HG03175 (cell line): ENCODE data around the gene IGFBP5.

Experiments
- ATAC-seq: cut with Tn5 transposase; IDR thresholded peaks from one replicate; pipeline ENCODE4 v1.9.1; 2021; ENCODE audit warnings: mild to moderate bottlenecking, moderate library complexity; ENCODE audit not compliant: unreplicated experiment

The IGFBP5 gene

DNA sequence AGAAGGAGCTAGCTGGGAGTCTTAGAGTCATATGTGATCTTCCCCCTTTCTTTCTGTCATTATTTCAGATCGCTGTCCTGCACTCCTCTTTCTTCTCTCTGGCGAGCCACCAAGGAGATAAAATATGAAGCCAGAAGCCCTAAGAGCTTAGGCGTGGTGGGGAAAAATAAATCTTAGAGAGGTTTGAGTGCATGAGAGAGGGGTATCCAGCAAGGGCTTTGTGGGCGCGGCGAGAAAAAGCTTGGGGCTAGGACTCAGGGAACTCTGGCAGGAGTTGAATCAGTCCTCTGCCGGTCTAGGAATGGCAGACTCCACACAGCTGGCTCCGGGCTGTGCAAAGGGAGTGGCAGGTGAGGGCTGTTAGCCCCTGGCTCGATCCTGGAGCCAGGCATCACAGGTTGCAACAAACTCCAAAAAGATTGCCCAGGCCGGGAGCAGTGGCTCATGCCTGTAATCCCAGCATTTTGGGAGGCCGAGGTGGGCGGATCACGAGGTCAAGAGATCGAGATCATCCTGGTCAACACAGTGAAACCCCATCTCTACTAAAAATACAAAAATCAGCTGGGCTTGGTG is 20.1 kb upstream of the IGFBP5 start:
- no peak for ATAC-seq

DNA sequence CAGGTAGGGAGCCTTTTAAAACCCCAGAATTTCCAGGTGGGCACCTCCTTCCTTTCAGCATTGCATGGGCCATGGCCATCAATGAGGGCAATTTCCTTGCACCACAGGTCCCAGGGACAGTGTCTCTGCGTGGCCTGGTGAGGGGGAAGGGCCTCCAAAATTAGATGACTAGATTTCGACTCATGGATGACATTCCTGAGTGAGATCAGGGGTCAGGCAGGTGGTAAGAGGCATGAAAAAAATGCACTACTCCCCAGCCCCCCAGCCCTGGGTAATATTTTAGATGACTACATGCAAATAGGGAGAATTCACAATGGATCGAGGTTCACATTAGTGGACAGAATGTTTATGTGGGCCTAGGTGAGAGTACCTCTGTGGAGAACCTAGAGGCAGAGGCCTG is 19.0 kb upstream of the IGFBP5 start:
- ATAC-seq = no peak

- ATAC-seq = no peak
These were observed 18.5 kb upstream of the IGFBP5 start for GRCh38 chr2:216713691-216714336.

DNA sequence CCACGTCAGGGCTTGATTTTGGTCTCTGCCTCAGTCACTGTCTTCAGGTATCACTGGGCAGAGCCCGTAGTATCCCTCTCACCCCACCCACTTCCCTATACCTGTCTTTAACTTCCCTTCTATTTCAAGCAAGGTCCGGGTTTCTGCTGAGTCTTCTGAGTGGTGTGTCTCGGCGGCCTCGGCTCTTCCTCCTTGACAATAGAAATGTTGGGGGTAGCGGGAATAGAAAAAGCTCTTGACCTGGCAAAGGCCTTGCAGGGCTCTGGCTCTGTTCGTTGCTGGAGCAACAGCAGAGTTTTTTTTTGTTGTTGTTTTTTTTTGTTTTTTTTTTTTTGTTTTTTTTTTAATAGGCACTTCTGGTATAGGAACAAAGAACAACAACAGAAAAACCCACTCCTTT is 16.0 kb upstream of the IGFBP5 start:
- no peak for ATAC-seq

DNA sequence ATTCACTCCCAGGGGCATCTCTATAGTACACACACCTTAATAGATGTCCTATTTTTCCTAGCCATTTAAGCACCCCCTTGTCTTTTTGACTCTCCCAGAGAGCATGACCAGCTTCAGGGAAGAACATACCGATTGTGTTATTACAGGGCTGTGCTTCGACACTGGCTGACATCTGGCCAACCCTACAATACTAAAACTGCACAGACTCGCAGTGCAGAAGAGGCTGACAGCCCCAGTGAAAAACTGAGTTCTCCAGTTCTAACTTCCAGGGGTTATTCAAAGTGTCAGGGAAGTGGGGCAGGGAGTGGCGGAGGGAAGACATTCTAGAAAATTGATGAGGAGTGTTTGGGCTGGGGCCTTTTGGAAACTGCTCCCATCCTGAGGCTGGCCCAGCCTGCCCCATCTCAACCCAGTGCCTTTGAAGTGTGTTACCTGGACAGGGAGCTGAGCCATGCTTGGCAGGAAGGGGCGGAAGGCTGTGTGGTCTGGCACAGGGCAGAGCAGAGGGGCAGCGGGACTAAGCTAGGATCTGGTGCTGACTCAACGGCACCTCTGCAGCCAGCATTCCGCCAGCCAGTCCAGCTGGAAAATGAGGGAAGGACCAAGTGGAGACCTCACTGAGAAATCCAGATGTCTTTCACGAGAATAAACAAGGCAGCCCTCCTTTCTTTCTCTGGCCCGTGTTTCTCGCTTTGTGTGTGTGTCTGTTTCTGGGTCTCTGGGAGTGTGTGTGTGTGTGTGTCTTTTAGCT is 15.4 kb upstream of the IGFBP5 start:
- ATAC-seq = no peak

- no peak for ATAC-seq
These were observed 7.4 kb upstream of the IGFBP5 start for GRCh38 chr2:216702756-216703155.

DNA sequence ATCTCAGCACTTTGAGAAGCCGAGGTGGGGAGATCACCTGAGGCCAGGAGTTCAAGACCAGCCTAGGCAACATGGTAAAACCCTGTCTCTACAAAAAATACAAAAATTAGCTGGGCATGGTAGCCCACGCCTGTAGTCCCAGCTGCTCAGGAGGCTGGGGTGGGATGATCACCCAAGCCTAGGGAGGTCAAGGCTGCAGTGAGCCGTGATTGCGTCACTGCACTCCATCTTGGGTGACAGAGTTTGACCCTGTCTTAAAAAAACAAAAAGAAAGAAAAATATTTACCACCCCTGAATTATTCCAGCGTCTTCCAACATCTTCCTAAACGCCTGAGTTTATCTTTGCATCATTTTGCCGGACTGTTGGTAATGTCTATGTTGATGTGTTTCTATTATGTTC is 6.2 kb upstream of the IGFBP5 start:
- no peak for ATAC-seq

DNA sequence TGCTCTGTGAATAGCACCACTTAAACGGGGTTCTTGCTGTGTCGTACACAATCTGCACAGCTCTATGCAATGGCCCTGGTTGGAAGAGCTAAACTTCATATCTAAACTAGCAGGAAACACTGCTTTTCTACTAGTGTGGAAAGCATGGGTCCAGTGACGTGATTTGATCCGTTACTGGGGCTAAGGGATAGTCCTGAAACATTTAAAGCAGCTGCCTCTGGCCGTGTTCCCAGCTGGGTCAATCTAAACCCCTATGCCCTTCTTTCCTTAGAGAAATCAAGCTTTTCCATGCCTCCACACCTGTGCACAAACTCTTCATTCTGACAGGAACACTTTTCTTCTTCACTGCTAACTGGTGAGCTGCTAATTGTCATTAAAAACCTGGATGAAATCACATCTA is 5.4 kb upstream of the IGFBP5 start:
- ATAC-seq = no peak

DNA sequence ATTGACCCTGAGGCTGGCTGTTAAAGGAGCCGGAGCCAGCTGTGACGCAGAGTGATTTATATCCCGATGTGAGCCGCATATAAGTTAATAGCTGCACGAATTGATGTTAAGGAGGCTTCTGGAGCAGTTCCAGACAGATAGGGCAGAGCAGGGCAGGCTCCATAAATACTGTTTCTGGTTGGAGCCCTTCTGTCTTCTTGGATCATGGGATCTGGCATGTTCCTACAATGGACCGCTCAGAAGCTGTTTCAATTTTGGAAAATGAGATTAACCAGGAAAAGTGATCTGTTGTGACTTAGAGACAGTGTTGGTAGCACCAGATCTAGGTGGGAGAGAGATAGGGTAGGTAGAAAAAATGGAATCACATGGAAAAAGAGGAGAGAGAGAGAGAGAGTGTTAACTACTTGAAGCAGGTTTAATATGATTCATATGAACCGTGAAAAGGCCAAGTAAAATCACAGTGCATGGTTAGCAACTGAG is 4.8 kb upstream of the IGFBP5 start:
- no peak for ATAC-seq

DNA sequence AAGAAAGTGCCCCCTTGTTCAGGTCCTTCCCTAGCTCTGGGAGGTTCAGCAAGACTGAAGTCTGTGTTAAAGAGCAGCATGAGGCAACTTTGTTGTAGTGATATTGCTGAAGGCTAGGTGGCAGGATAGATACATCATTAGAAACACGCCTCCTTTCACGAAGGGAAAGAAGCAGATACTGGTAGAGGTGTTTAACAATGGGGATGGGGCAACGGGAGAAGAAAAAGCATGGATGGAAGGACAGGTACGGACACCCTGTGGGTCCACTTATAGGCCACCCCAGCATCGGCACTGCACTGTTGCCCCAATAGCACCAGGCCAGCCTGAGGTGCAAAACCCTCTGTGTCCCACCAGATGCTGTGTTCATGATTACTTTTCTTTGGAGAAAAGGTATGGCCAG is 3.5 kb upstream of the IGFBP5 start:
- peak; percentile 69 for ATAC-seq

DNA sequence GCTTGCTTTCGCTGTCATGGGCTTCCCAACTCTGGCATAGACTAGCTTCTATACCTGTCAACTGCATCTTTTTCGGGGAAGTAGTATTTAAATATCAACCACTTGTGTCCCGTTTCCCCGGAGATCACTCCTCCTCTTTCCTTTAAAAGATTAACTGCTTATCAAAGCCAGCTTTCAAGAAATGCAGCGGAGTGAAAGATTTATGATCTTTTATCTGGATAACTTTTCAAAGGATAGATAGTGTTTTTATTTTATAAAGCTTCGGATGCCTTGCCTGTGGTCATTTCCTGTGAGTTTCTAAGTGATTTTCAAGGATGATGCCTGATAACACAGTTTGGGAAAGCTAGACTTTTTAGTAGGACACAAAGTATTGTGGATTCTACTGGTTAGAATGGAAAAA is 2.9 kb upstream of the IGFBP5 start:
- no peak for ATAC-seq

GRCh38 chr2:216696751-216697560 is 1.6 kb upstream of the IGFBP5 start:
- ATAC-seq = no peak

DNA sequence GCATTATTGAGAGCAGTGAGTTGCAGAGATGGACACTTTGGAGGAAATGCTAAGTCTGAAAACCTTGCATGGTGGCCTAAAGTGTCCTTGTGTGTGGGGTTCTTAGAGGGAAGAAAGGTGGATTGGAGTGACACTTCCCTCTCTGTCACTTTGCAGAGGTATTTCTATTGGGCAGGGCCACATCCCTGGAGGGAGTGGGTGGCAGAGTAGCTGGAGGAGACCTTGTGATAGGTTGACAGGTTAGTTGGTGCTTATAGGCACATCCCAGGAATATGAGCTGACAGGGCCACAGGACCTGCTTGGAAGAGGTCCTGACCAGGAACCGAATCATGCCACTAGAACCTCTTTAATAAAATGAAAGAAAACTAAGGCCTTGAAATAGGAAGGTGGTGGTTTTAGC is 972 bp upstream of the IGFBP5 start:
- ATAC-seq = no peak

DNA sequence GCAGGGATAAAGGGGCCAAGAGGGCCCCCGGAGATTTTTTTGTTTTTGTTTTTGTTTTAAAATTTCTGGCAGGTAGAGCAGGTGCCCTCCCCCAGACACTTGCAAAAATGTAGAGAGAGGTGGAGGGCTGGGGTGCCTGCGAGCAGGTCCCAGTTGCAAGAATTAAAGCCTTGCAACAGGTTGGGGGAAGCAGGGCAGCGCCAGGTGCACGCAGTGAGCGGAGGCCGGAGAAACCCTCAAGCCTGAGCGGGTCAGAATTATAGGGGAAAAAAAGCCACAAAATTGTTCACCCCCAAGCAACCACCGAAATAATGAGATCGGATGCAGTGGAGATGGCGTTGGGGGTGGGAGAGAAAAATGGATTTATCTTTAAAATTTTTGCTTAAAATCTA is 527 bp downstream of the IGFBP5 start:
- no peak for ATAC-seq

DNA sequence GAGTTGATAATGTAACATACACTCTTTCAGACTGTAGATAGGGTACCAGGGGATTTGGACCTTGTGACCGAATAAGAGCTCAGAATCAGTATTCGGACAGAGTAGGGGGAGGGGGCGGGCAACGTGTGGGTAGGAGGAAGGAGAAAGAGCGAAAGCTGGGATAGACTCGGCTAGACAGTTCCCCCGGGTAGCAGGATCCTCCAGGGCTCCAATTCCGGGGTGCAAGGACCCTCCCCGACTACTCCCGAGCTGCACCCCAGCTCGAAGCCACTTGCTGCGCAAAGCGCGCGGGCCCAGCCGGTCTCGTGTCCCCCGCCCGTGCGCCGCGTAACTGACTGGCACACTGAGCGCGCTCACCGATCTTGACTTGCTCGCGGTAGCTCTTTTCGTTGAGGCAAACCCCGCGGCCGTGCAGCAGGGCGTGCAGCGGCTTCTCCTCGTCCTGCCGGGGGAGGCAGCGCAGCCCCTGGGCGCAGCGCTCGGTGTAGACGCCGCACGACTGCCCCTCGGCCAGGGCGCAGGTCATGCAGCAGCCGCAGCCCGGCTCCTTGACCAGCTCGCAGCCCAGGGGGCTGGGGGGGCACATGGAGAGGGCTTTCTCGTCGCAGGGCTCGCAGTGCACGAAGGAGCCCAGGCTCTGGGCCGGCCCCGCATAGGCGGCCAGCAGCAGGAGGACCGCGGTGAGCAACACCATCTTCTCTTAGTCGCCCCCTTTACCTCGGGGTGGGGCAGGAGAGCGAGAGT is 1.1 kb downstream of the IGFBP5 start:
- no peak for ATAC-seq

DNA sequence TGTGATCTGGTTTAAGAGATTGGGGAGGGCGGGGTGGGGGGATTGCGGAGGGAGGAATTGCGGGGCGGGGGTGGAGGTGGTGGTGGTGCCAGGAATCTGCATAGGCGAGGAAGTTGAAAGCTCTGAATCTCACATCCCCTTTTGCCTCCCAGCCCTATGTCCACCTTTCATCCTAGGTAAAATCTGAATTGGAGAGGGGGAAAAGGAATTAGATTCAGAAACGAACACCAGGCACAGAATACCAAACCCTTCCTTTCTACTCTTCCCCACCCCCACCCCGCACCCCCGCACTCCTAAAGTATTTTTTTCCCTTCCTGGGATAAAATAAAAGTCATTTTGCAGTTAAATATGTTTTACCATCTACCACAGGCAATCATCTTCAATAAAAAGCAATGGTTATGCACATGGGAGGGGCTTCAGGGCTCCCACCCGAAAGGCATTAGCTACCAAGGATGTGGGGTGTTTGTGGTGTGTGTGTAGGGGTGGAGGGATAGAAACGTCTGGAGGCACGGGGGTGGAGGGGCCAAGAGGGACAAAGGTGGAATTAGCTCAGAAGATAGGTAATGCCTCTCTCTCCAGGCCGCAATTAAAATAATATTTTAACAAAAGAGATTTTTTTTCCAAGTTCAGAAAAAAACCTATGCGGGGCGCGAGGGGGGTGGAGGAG is 1.8 kb downstream of the IGFBP5 start:
- no peak for ATAC-seq

DNA sequence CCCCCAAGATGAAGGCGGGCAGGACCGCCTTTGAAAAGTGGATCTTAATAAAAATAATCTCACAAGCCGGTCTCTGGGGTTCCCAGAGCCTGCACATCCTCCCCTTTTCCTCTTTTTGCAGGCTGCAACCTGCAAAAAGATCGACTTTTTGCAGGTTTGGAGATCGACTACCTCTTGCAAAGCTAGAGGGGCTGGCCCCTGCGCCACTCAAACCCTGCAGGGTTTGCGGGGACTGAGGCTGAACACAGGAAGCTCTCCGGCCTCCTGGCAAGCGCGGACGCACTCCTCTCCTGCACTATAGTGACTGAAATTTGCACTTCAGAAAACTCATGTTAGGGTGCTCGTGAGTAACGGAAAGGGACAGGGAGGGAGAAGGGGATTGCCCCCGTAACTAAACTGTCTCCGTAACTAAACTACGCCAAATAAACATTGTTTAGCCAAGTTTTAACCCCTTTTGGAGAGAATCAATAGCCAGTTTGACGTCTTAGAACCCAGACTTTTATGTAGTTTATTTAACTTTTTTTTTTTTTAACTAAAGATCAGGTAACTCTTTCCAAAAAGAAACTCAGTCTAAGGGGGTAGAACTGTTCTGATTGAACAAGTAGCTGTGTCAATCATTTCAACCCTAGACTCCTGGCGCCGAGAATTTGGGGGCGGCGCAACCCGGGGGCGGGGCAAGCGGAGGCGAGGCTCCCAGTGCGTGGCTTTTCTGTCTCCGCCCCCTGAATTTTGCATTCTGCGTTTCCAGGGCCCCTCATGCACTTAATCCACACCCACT is 2.5 kb downstream of the IGFBP5 start:
- ATAC-seq = peak; percentile 50

- ATAC-seq = no peak
These were observed 4.3 kb downstream of the IGFBP5 start for GRCh38 chr2:216690853-216691741.
